Neural cell (in vitro differentiated cells): ENCODE data around the gene LRMDA. TPM values are rescaled to one million over a fixed set of nuclear protein-coding genes. Genes with fewer than 3 reads are reported as not detected.
A peak's percentile ranks its signal among the peaks of the same experiment; 100 is the strongest.

Source experiments
- H2AFZ ChIP-seq: fragments of 200-600, 300-800 bp; sonication (generic), shearing (Covaris generic); 2 replicates; pipeline ENCODE4 v1.6.0; 2014; ENCODE audit warnings: low read depth, mild to moderate bottlenecking, antibody characterized with exemption, low read length, moderate library complexity
- H3F3A ChIP-seq: fragments of 200-600 bp; shearing (Covaris generic); 2 replicates; pipeline ENCODE4 v1.6.1; 2016; ENCODE audit warnings: mild to moderate bottlenecking, moderate library complexity, mixed read lengths, antibody characterized with exemption, low read length; ENCODE audit not compliant: insufficient read depth, poor library complexity, severe bottlenecking
- H3K27ac ChIP-seq: fragments of 200-600, 300-800 bp; sonication (generic), shearing (Covaris generic); 2 replicates; pipeline ENCODE4 v1.5.1; 2014; ENCODE audit warnings: mild to moderate bottlenecking, low read length, moderate library complexity
- H3K27me3 ChIP-seq: fragments of 300-800, 200-600 bp; sonication (generic), shearing (Covaris generic); 2 replicates; pipeline ENCODE4 v1.6.0; 2014; ENCODE audit warnings: mild to moderate bottlenecking, low read depth, low read length, moderate library complexity; ENCODE audit not compliant: insufficient read depth
- H3K36me3 ChIP-seq: fragments of 300-800, 200-600 bp; sonication (generic), shearing (Covaris generic); 2 replicates; pipeline ENCODE4 v1.5.1; 2014; ENCODE audit warnings: mild to moderate bottlenecking, antibody characterized with exemption, low read length, moderate library complexity; ENCODE audit not compliant: insufficient read depth
- H3K4me2 ChIP-seq: fragments of 300-800, 200-600 bp; sonication (generic), shearing (Covaris generic); 2 replicates; pipeline ENCODE4 v1.6.0; 2014; ENCODE audit warnings: mild to moderate bottlenecking, low read length
- H3K4me3 ChIP-seq: fragments of 300-800, 200-600 bp; sonication (generic), shearing (Covaris generic); 2 replicates; pipeline ENCODE4 v1.5.1; 2014; ENCODE audit warnings: mild to moderate bottlenecking, low read length, moderate library complexity
- H3K79me2 ChIP-seq: fragments of 200-600 bp; shearing (Covaris generic); replicated peaks from 2 replicates; pipeline ENCODE4 v1.6.0; 2014; ENCODE audit warnings: mild to moderate bottlenecking, low read length, moderate library complexity; ENCODE audit not compliant: insufficient read depth
- H3K9ac ChIP-seq: fragments of 300-800, 200-600 bp; sonication (generic), shearing (Covaris generic); 2 replicates; pipeline ENCODE4 v1.6.1; 2016; ENCODE audit warnings: mild to moderate bottlenecking, low read length, mixed read lengths
- H3K9me2 ChIP-seq: fragments of 200-600 bp; shearing (Covaris generic); 2 replicates; pipeline ENCODE4 v1.6.1; 2016; ENCODE audit warnings: mild to moderate bottlenecking, low read length, mixed read lengths; ENCODE audit not compliant: insufficient read depth
- H3K9me3 ChIP-seq: fragments of 200-600, 300-800 bp; sonication (generic), shearing (Covaris generic); 2 replicates; pipeline ENCODE4 v1.6.1; 2016; ENCODE audit warnings: mild to moderate bottlenecking, mixed run types, low read length, moderate library complexity, mixed read lengths
- H4K20me1 ChIP-seq: fragments of 200-600 bp; shearing (Covaris generic); 2 replicates; pipeline ENCODE4 v1.6.1; 2016; ENCODE audit warnings: mild to moderate bottlenecking, mixed run types; ENCODE audit not compliant: insufficient read depth
- CTCF ChIP-seq: fragments of 450-650 bp; IDR thresholded peaks from 2 replicates; pipeline ENCODE4 v1.5.1; 2014; ENCODE audit warnings: antibody characterized with exemption, mild to moderate bottlenecking, moderate library complexity; ENCODE audit not compliant: poor library complexity, severe bottlenecking
- EP300 ChIP-seq: fragments of 450-650 bp; conservative IDR thresholded peaks from 2 replicates; pipeline ENCODE4 v1.6.1; 2014; ENCODE audit warnings: antibody characterized with exemption, mild to moderate bottlenecking, moderate library complexity; ENCODE audit not compliant: poor library complexity, severe bottlenecking
- EZH2 ChIP-seq: fragments of 200-600, 300-800 bp; shearing (Covaris generic), sonication (generic); IDR thresholded peaks from 2 replicates; pipeline ENCODE4 v1.6.1; 2014; ENCODE audit warnings: antibody characterized with exemption, low read length, borderline replicate concordance, mild to moderate bottlenecking; ENCODE audit not compliant: insufficient read depth, poor library complexity, severe bottlenecking
- MXI1 ChIP-seq: fragments of 450-650 bp; conservative IDR thresholded peaks from 2 replicates; pipeline ENCODE4 v1.6.1; 2014; ENCODE audit warnings: antibody characterized with exemption, mild to moderate bottlenecking; ENCODE audit not compliant: poor library complexity, severe bottlenecking
- POLR2AphosphoS5 ChIP-seq: IDR thresholded peaks from 2 replicates; pipeline ENCODE4 v1.6.1; 2012
- RAD21 ChIP-seq: fragments of 450-650 bp; conservative IDR thresholded peaks from 2 replicates; pipeline ENCODE4 v1.6.1; 2014; ENCODE audit warnings: antibody characterized with exemption, mild to moderate bottlenecking, moderate library complexity
- REST ChIP-seq: IDR thresholded peaks from 2 replicates; pipeline ENCODE4 v1.6.1; 2012; ENCODE audit warnings: borderline replicate concordance
- SMC3 ChIP-seq: fragments of 450-650 bp; conservative IDR thresholded peaks from 2 replicates; pipeline ENCODE4 v1.6.1; 2014; ENCODE audit warnings: antibody characterized with exemption, mild to moderate bottlenecking, moderate library complexity; ENCODE audit not compliant: poor library complexity
- TAF1 ChIP-seq: IDR thresholded peaks from 2 replicates; pipeline ENCODE4 v1.6.1; 2012; ENCODE audit warnings: low read depth
- polyA plus RNA-seq: library from polyadenylated mRNA; depleted of rRNA; stranded (reverse); fragments of >200 nt; gene quantifications from 2 replicates; pipeline ENCODE4 v1.2.3, GENCODE V29; 2014

LRMDA gene
- polyA plus RNA-seq, 1 donor from 2014 or later = 5.6 TPM

DNA sequence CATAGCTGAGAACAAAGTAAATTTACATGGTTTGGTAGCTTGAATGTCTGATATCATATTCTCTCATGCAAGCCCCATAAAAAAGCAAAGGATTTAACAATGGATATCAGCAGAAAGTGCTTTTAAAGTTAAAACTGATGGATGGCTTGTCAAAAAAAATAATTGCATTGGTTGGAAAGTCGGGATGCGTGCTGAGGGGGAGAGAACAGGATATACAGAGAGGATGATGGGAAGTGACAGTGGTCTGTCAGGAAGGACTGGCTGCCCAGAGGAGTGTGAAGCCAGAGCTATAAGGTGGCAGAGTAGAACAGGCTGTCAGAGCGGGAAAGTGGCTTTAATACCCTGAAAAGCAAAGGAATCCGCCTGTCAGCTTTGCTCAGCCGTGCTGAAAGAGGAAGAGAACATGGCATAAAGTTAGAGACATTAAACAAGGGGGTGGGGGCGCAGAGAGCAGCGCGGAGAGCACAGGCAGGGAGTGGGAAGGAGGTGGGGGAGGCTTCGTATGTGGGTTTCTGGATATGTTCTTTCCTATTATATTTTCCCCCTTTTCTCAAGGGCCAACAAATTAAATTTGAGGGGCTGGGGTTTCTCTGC is 493.0 kb downstream of the LRMDA start:
- no peaks in the 10 kb centered on the region for H4K20me1 ChIP-seq
- H3K4me2 ChIP-seq = no peak overlapping the region
- H3F3A ChIP-seq = peaks cover 2% of the 10 kb centered on the region
- H3K27ac ChIP-seq = peak overlapping the region; percentile 90
- H2AFZ ChIP-seq = no peak overlapping the region
- no peaks in the 10 kb centered on the region for H3K36me3 ChIP-seq
- peak overlapping the region; percentile 36 for H3K4me3 ChIP-seq
- peak; percentile 97 for TF ChIP-seq REST
- TF ChIP-seq EP300 = peak; percentile 93
- TF ChIP-seq EZH2 = no peak
- TF ChIP-seq TAF1 = no peak
- TF ChIP-seq CTCF = no peak
- peak; percentile 37 for TF ChIP-seq MXI1
- peak; percentile 42 for TF ChIP-seq POLR2AphosphoS5
- TF ChIP-seq RAD21 = no peak
- TF ChIP-seq SMC3 = peak; percentile 35
- H3K9me2 ChIP-seq = no peaks in the 10 kb centered on the region
- H3K9ac ChIP-seq = peak overlapping the region; percentile 56
- no peaks in the 10 kb centered on the region for H3K9me3 ChIP-seq
- H3K79me2 ChIP-seq = no peaks in the 10 kb centered on the region
- no peaks in the 10 kb centered on the region for H3K27me3 ChIP-seq

- Histone ChIP-seq H3F3A (peaks cover 2% of the 10 kb centered on the region), H3K4me3 (no peak overlapping the region), H3K9me2 (no peaks in the 10 kb centered on the region), H3K9ac (no peak overlapping the region), H2AFZ (no peak overlapping the region), H3K27ac (peak overlapping the region; percentile 90), H3K9me3 (no peaks in the 10 kb centered on the region), H3K27me3 (no peaks in the 10 kb centered on the region), H4K20me1 (no peaks in the 10 kb centered on the region), H3K79me2 (no peaks in the 10 kb centered on the region), H3K36me3 (no peaks in the 10 kb centered on the region), H3K4me2 (no peak overlapping the region)
- TF ChIP-seq POLR2AphosphoS5 = no peak
- no peak for TF ChIP-seq SMC3
- TF ChIP-seq REST = no peak
- TF ChIP-seq MXI1 = no peak
These were observed 494.6 kb downstream of the LRMDA start for GRCh38 chr10:75925999-75926398.
